ENCODE data around the gene MACROD2.

GRCh38 chr20:14098261-14098660 lies 102.9 kb downstream of the MACROD2 start:
- TF ChIP-seq, protein P1, sequence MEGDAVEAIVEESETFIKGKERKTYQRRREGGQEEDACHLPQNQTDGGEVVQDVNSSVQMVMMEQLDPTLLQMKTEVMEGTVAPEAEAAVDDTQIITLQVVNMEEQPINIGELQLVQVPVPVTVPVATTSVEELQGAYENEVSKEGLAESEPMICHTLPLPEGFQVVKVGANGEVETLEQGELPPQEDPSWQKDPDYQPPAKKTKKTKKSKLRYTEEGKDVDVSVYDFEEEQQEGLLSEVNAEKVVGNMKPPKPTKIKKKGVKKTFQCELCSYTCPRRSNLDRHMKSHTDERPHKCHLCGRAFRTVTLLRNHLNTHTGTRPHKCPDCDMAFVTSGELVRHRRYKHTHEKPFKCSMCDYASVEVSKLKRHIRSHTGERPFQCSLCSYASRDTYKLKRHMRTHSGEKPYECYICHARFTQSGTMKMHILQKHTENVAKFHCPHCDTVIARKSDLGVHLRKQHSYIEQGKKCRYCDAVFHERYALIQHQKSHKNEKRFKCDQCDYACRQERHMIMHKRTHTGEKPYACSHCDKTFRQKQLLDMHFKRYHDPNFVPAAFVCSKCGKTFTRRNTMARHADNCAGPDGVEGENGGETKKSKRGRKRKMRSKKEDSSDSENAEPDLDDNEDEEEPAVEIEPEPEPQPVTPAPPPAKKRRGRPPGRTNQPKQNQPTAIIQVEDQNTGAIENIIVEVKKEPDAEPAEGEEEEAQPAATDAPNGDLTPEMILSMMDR (conservative IDR thresholded peaks at IDR 0.05 in 1 of 2, IDR thresholded peaks at IDR 0.05 in 1 of 2; ENCODE audit: extremely low read depth in 1 of 2, insufficient read depth in 1 of 2, low read depth in 1 of 2, low read length in 2 of 2): no peak
- TF ChIP-seq EZH2 (IDR thresholded peaks at IDR 0.05; ENCODE audit: borderline replicate concordance, low read length): no peak

All from mammary epithelial cell (primary cell).